Esophagus muscularis mucosa (tissue), 4 donors: ENCODE data around the gene ELP6. TPM values are rescaled to one million over a fixed set of nuclear protein-coding genes. Genes with fewer than 3 reads are reported as not detected.
A peak's percentile ranks its signal among the peaks of the same experiment; 100 is the strongest.

Experiments used
- DNase-seq: peaks from one replicate; pipeline ENCODE4 v3.0.0-alpha.2; 2017; ENCODE audit errors: extremely low spot score
- H3K27ac ChIP-seq, 4 donors: fragments of 200-600 bp; sonication (generic); replicated peaks in 1 of 4; 1 replicate in 3 of 4; 2 replicates in 1 of 4; pipeline ENCODE4 v1.5.1; 2016 to 2019; ENCODE audit warnings: mild to moderate bottlenecking in 1 of 4
- H3K27me3 ChIP-seq, 4 donors: fragments of 200-600 bp; sonication (generic); one replicate each; pipeline versions ENCODE4 v1.5.1 to v1.6.0; 2016 to 2019
- H3K36me3 ChIP-seq, 4 donors: fragments of 200-600 bp; sonication (generic); one replicate each; pipeline ENCODE4 v1.5.1; 2016 to 2019
- H3K4me1 ChIP-seq, 4 donors: fragments of 200-600 bp; sonication (generic); one replicate each; pipeline ENCODE4 v1.5.1; 2016 to 2019
- H3K4me3 ChIP-seq, 4 donors: fragments of 200-600 bp; sonication (generic); 1 replicate in 2 of 4; 2 replicates in 2 of 4; pipeline ENCODE4 v1.5.1; 2016 to 2019; ENCODE audit warnings: mild to moderate bottlenecking in 4 of 4, moderate library complexity in 1 of 4
- H3K9me3 ChIP-seq, 4 donors: fragments of 200-600 bp; sonication (generic); 1 replicate in 3 of 4; 2 replicates in 1 of 4; pipeline ENCODE4 v1.5.1; 2016 to 2019
- EP300 ChIP-seq: sonication (generic); formaldehyde crosslinking; IDR thresholded peaks from one replicate; pipeline ENCODE4 v1.6.1; 2017; ENCODE audit warnings: antibody characterized with exemption
- POLR2A ChIP-seq: fragments of 450-650 bp; IDR thresholded peaks from one replicate; pipeline ENCODE4 v1.6.1; 2017; ENCODE audit warnings: antibody characterized with exemption, moderate library complexity, mild to moderate bottlenecking, low read depth
- POLR2AphosphoS5 ChIP-seq, 2 donors: sonication (generic); formaldehyde crosslinking; IDR thresholded peaks; one replicate each; pipeline ENCODE4 v1.6.1; 2017; ENCODE audit warnings: antibody characterized with exemption in 2 of 2
- WGBS: methylation state at CpG from one replicate; pipeline ENCODE4 v1.1.5; 2018; 5-methylcytosine and 5-hydroxymethylcytosine counted together
- intact Hi-C: fragments of 100-400 bp; cut with DNase I; formaldehyde crosslinking; loops from one replicate; pipeline ENCODE4 v1.15.1; 2023
- total RNA-seq, 4 donors: library from RNA; depleted of rRNA; stranded (reverse); fragments of >200 nt; gene quantifications; one replicate each; pipeline versions ENCODE4 v1.1.0 to v1.2.1, GENCODE V29; 2016
- TF ChIP-seq, protein P1 (sequence below), 3 experiments: fragments of 200-600 bp in 2 of 3; fragments of 450-650 bp in 1 of 3; sonication (generic) in 2 of 3; IDR thresholded peaks; one replicate each; pipeline ENCODE4 v1.5.1; 2017 to 2019; ENCODE audit warnings: antibody characterized with exemption in 3 of 3, mild to moderate bottlenecking in 2 of 3, moderate library complexity in 1 of 3

The ELP6 gene, protein sequence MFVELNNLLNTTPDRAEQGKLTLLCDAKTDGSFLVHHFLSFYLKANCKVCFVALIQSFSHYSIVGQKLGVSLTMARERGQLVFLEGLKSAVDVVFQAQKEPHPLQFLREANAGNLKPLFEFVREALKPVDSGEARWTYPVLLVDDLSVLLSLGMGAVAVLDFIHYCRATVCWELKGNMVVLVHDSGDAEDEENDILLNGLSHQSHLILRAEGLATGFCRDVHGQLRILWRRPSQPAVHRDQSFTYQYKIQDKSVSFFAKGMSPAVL
- total RNA-seq = 10 to 100 TPM; 19.0 to 20.8 (median 19.2) TPM

DNA sequence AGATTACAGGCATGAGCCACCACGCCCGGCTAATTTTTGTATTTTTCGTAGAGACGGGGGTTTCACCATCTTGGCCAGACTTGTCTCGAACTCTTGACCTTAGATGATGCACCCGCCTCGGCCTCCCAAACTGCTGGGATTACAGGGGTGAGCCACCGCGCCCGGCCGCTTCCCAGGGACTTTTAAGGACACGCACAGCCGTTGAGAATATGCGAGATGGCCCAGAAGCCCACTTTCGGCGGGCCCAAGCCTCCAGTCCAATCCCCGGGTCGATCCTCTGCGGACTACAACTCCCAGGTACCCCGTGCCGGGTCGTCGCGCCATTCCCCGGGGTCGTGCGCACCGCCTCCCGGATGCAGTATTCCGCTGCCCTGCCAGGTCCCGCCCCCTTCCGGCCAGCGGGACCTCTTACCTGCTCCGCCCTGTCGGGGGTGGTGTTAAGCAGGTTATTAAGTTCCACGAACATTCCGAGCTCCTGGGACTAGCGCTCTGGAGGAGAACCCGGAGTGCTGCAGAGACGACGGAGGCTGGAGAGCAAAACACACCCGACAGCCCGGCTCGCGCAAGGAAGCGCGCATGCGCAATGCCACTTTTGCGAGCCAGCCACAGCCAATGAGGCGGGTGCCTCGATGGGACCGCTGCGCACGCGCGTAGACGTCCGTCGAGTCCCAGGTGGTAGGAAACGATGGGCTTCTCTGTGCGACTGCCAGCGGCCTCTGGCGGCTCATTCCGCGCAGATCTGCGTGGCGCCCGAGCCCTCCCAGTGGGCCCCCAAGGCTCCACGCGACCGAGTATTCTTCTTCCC lies at the start of gene ELP6:
Gene ELP6 (minus strand): TSS at position 588 of the 805 bp plus-strand sequence. CDS start 122 bp downstream, at position 466.
- WGBS = 0% methylated on average over 37 of the region's 71 CpGs
- Histone ChIP-seq H3K4me1 (peaks cover 7 to 19% (median 16%) of the 10 kb centered on the region in 4 donors), H3K9me3 (no peaks in the 10 kb centered on the region), H3K36me3 (peaks cover 9 to 27% (median 22%) of the 10 kb centered on the region in 4 donors), H3K27me3 (no peaks in the 10 kb centered on the region), H3K27ac (peak within 1 kb of the TSS; percentile 83 to 94 (median 90)), H3K4me3 (peak within 1 kb of the TSS; percentile 61 to 73 (median 68))
- DNase-seq = peak; percentile 99
- intact Hi-C loops = no loop called here
- TF ChIP-seq POLR2AphosphoS5 (IDR thresholded peaks at IDR 0.05) (peak; percentile 85 to 90), POLR2A (peak; percentile 58), EP300 (no peak)
- TF ChIP-seq, protein P1, sequence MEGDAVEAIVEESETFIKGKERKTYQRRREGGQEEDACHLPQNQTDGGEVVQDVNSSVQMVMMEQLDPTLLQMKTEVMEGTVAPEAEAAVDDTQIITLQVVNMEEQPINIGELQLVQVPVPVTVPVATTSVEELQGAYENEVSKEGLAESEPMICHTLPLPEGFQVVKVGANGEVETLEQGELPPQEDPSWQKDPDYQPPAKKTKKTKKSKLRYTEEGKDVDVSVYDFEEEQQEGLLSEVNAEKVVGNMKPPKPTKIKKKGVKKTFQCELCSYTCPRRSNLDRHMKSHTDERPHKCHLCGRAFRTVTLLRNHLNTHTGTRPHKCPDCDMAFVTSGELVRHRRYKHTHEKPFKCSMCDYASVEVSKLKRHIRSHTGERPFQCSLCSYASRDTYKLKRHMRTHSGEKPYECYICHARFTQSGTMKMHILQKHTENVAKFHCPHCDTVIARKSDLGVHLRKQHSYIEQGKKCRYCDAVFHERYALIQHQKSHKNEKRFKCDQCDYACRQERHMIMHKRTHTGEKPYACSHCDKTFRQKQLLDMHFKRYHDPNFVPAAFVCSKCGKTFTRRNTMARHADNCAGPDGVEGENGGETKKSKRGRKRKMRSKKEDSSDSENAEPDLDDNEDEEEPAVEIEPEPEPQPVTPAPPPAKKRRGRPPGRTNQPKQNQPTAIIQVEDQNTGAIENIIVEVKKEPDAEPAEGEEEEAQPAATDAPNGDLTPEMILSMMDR (IDR thresholded peaks at IDR 0.05) = peak; percentile 10 to 56 (median 39)

DNA sequence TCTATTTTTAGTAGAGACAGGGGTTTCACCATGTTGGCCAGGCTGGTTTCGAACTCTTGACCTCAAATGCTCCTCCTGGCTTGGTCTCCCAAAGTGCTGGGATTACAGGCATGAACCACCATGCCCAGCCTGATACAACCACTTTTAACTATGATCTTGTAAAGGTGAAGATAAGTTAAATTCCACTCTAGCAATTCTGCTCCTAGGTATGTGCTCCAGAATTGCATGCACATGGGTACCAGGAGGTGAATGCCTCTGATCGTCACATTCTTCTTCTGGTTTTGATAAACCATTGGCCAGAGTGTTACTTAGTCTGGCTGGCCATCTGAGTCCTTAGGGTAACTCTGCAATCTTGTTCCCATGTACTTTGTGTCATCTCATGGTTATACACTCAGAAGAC lies 42.8 kb upstream of the ELP6 start:
- intact Hi-C loops = no loop called here

DNA sequence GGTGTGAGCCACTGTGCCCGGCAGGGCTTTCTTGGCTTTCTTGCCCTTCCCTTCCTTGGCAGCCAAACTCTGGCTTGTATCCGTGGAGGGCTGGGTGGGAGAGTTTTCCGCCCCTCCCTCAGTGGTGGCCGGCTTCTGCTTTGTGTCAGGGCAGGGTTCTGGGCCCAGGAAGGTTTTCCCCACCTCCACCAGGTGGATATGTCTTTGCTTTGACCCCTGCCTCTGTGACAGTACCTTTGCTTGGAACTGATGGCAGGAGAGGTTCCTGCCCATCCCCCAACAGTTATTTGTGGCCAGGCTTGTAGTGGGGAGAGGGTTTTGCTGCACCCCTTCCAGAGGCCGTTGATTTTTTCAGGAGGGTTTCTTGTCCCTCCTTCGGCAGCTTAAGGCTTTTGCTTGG lies 40.8 kb upstream of the ELP6 start:
- no peak for DNase-seq
- Histone ChIP-seq H3K27ac (no peak overlapping the region), H3K4me1 (peaks cover 0 to 9% (median 2%) of the 10 kb centered on the region in 4 donors), H3K36me3 (no peaks in the 10 kb centered on the region), H3K4me3 (no peak overlapping the region), H3K9me3 (no peaks in the 10 kb centered on the region), H3K27me3 (no peaks in the 10 kb centered on the region)
- intact Hi-C loops = no loop called here
- 80% methylated on average over 5 of the region's 6 CpGs for WGBS
- TF ChIP-seq POLR2AphosphoS5 (IDR thresholded peaks at IDR 0.05) (no peak), POLR2A (no peak), EP300 (no peak)
- TF ChIP-seq, protein P1 (IDR thresholded peaks at IDR 0.05) = no peak

More for the DNA sequence above, 42.8 kb upstream of the ELP6 start:
- TF ChIP-seq POLR2AphosphoS5 (IDR thresholded peaks at IDR 0.05) = no peak
- TF ChIP-seq EP300 = no peak
- TF ChIP-seq, protein P1 (IDR thresholded peaks at IDR 0.05) = no peak
- no peak for TF ChIP-seq POLR2A
- no peak overlapping the region for H3K27ac ChIP-seq
- H3K9me3 ChIP-seq = no peaks in the 10 kb centered on the region
- H3K36me3 ChIP-seq = no peaks in the 10 kb centered on the region
- DNase-seq = no peak
- H3K27me3 ChIP-seq = no peaks in the 10 kb centered on the region
- 100% methylated on average over 2 of the region's 2 CpGs for WGBS
- H3K4me3 ChIP-seq = no peak overlapping the region
- peaks cover 0 to 9% (median 2%) of the 10 kb centered on the region in 4 donors for H3K4me1 ChIP-seq

DNA sequence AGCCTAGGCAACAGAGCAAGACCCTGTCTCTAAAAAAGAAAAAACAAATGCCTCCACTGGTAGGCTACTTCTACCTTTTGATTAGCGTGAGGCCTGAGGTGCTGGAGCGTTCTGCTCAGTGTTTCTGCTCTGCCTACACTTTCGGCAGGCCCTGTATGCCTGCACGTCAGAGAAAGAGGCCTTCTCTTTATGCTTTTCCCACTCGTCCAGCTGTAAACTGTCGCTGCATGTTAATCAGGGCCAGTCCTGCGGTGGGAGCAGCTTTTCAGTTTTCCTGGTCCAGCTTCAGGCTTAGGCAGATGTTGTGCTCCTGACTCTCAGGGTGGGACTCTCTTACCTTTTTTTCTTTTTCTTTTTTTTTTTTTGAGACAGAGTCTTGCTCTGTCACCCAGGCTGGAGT lies 39.9 kb upstream of the ELP6 start:
- Histone ChIP-seq H3K36me3 (no peaks in the 10 kb centered on the region), H3K4me1 (peaks cover 0 to 9% (median 2%) of the 10 kb centered on the region in 4 donors), H3K9me3 (no peaks in the 10 kb centered on the region), H3K27me3 (no peaks in the 10 kb centered on the region), H3K4me3 (no peak overlapping the region), H3K27ac (no peak overlapping the region)
- intact Hi-C loops = no loop called here
- 60% methylated on average over 7 of the region's 7 CpGs for WGBS
- no peak for DNase-seq
- TF ChIP-seq EP300 (no peak), POLR2A (no peak), POLR2AphosphoS5 (IDR thresholded peaks at IDR 0.05) (no peak)
- TF ChIP-seq, protein P1 (IDR thresholded peaks at IDR 0.05) = no peak
